NCI-H82 treated with DMSO at 0.1 percent for 48 hours (cell line): Measurements from ENCODE around the gene VAV2.

Experiments used
- DNase-seq: peaks from one replicate; lab custom pipeline; 2025; ENCODE audit not compliant: unreplicated experiment; lab: John Stamatoyannopoulos, UW

VAV2 gene

DNA sequence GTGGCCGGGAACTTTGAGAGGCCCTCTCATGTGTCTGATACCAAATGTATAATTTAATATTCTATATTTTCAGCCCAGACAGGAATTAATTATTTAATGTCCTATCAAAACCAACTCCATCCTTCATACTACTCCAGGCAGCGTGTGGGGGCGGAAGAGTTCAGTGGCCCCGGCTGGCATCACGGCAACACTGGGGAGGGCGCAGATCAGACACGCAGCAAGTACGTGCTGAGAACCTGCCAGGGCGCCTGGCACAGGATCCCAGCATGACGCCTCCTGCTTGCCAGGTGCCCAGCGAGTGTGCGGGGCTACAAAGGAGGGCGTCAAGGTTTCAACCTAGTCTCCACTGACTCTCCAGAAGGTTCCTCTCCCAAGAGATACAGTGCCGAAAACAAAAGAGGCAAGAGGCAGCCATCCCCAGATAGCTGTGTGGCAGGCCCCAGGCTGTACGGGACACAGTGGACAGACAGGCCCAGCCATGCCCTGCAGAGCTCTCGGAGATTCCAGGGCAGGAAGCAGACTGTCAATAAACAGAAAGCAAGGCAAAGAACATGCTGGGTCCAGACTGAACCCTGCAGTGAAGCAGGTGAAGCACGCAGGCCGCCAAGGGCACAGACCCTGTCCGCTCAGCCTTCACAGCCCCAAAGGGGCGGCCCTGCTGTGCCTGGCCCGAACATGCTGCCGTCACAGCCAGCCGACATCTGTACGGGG, 110.3 kb downstream of the VAV2 start:
- DNase-seq: no peak

DNA sequence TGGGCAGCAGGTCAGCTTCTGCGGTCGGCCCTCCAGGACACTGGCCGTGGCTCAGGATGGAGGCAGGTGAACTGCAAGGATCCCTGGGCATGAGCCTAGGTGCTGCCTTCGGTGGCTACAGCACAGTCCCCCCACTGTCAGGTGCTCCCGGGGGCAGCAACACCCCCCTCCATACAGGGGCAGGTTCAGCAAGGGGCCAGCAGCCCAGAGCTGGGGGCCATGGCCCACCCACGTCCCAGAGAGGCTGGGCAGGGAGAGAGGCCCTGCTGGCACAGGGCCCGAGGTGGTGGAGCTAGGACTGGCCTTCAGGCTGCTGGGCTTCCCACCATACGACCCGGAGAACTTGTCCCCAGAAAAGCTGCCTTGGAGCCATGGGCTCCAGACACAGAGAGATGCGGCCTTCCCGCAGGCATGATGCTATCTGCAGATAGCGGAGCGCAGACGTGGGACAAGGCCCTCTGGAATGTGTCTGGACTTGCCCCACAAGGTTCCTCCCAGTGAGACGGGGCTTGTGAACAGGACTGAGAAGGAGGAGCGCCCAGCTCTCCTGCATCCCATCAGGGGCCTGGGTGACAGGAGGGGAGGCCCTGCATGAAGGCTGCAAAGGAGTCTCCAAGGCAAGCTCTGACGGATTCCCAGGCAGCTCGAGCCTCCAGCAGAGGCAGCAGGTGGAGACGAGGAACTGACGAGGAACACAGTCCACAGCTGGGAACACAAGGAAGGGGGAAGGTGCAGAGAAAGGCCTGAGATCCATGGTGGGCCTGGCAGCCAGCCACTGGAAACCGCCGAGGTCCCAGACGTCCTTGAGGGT, 111.1 kb downstream of the VAV2 start:
- DNase-seq: no peak

DNA sequence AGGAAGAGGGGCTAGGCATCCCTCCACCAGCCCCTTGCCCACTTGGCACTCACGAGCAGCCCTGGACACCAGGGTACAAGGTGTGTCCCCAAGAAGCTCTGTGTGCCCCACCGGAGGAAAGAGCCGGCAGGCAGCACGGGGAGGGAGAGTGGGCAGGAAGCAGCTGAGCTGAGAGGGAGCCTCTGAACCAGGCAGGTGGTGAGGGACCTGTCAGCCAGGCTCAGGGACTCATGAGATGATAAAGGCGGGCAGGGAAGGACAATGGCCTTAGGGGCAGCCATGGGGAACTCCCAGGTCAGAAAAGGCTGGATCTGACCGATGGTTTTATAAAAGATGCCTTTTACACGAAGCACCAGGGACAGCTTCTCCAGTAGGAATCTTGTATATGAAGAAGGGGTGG, 112.0 kb downstream of the VAV2 start:
- no peak for DNase-seq

DNA sequence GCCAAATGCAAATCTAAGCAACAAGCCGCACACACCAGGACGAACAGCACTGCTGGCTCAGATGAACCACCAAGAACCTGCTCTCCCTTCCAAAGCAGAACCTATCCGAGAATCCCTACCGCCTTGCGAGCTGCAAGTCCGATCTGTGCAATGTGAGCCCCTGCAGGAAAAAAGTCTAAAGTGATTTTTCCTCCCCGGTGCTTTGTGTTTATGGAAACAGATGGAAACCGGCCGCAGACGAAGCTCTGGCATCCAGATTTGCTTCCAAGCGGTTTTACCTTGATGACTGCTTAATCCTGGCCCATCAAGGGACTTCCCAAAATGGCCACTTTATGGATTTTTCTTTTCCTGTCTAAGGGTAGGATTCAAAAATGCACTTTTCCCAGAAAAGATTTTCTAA, 112.5 kb downstream of the VAV2 start:
- no peak for DNase-seq

DNA sequence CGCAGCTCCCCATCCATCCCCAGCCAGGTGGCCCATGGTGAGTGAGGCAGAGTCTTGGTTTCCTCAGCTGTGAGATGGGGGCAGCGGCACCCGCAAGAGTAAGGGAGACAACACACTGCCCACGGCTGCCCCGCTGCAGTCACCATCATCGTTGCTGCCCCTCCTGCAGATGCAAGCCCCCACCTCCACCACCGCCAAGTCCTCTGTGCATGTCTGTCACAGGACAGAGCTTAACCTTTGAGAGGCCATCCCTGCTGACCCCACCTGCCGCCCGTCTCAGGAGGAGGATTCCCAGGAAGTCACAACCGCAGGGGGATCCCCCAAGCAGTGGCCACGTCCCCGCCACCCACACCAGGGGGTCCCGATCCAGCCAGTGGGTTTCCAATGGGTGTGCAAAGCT, 113.7 kb downstream of the VAV2 start:
- no peak for DNase-seq

DNA sequence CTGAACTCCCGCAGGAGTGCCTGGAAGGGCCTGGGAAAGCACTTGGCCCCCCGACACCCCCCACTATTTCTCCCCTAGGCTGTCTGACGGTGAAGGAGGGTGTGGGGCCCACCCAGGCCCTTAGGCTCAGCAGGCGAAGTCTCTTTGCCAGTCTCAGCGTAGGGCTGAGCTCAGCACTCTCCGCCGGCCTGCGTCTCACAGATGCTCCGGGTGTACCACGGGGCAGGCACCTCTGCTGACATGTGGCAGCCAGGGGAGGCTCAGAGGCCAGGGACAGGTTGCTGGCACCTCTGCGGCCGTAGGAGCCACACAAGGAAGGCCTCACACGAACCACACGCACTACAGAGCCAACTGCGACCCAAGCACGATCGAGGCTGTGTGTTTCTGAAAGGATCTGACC, 114.2 kb downstream of the VAV2 start:
- no peak for DNase-seq

DNA sequence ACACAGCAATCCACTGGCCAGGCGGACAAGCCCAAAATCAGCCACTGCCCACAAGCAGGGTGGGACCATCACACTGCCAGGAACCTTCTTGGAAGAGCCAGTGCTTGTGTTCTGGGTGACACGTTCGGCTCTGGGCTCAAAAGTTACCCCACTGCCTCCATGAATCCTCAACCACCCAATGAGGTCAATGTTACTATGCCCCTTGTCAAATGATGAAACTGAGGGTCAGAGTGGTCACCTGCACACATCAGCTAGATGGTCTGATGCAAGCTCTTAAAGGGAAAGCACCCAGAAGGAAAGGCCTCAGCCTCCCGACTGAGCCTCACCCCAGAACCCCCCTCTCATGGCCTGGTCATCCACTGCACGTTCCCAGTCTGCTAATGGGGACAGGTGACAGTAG, 114.8 kb downstream of the VAV2 start:
- no peak for DNase-seq

DNA sequence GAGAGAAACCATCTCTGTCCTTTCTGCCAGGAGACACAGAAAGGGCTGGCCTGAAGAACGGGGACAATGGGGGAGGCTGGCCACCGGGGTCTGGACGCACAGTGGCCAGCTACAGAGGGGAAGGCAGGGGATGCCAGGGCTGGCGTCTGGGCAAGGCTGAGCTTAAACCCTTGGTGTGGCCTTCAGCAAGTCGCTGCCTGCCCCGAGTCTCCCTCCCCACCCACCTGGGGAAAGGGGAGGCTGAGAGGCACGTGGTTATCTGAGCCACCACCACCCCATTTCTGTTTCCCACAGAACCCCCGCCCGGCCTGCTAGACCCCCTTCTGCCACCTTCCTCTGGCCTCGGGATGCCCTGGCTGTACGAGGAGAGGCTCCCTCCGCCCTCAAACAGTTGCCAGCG, 115.3 kb downstream of the VAV2 start:
- DNase-seq: no peak

DNA sequence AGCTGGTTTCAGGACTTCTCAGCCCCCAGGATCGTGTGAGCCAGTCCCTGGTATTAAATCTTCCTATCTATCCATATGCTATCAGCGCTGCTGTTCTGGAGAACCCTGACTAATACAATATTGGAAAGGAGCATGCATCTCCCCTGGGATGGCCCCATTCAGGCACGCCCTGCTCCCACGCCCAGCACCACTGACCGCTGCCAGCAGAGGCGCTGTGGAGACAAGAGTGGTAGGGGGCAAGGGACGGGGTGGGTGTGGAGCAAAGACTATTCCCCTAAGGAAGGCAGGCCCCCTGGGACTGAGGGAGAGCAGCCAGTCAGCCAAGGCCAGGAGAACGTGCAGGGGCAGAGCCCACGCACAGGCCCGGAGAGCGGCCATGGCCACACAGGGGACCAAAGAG, 116.0 kb downstream of the VAV2 start:
- DNase-seq: no peak

DNA sequence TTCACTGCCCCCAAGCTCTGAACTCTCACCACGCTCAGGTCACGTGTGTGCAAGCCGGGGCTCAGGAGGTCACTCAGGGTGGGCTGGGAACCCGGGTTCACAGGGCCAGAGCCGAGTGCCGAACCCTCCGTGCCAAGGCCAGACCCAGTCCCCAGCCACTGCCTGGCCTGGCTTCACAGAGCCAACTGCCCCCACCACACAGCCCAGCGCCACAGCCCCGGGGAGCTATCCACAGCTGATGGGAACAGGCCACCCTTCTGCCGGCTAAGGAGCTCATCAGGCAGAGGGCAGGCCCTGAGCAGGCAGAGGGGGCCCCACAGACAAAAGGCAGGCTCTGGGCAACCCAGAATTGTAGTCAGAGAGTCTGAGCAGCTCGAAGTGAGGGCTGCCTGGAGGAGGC, 117.0 kb downstream of the VAV2 start:
- DNase-seq: no peak

DNA sequence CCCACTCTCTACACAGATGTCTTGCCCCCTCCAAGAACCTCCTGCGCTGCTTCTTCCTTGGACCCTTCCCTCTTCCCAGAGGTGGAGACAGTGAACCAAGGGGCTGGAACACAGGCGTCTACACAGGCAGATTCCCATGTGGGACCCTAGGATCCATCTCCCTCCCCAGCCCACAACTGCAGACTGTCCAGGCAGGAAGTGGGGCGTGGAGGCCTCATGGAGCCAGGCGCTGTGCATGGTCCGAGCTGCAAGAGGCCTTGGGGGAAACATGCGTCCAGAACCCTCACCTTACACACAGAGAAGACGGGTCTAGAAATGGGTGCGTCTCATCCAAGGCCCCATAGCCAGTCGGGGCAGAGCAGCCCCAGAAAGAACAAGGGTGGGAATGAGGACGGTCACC, 117.5 kb downstream of the VAV2 start:
- DNase-seq: no peak

DNA sequence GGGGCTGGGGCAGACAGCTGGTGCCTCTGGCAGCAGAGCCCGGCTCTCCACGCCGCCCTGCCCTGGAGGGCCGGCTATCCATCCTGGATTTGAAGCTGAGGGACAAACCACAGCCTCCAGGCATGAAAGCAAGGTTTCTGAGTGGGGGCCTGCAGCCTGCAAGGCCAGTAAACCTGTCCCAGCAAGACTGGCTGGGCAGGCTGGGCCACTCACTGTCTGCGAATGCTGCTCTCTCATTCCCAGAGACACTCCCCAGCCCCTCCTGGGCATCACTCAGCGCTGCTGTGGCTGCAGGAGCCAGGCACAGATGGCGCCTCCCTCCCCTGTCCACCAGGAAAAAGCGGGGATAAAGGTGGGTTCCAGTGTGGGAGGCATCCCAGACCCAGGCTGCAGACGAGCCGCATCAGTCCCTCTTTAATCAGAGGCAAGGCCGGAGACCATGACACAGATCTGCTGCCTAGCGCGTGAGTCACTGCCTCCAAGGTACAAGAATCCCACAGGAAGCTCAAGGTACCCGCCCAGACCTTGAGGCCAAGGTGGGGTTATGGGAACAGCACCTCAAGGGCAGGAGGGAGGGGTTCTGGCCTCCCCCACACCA, 118.0 kb downstream of the VAV2 start:
- DNase-seq: no peak

DNA sequence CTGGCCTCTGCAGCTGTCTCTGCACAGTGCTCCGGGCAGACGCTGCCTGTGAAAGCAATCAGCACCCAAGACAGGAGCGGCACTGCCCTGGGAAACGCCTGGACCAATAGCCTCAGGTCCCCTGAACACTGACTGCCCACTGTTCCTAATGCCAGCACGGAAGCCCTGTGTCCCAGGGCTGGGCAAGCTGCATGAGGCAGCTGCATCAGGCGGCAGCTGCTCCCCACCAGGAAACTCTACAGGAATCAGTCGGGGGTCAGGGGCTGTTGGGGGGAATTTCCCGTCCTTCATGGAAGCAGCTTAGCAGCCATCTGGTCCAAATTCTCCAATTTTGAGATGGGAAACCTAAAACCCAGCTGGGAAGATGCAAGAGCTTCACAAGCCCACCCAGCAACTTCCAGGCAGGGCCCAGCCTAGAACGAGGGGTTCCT, 118.6 kb downstream of the VAV2 start:
- no peak for DNase-seq

DNA sequence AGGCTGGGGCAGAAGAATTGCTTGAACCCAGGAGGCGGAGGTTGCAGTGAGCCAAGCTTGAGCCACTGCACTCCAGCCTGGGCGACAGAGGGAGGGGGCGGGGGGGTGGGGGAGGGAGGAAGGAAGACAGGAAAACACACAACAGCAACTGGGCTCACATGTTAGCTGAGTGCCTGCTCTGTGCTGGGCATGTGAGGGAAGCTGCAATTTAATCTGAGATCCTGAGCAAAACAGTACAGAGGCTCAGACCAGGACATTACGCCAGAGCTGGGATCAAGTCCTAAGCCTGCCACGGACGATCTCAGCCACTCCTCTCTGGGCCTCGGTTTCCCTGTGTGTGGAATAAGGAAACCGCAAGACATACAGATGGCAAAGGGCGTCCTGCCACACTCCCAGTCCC, 119.1 kb downstream of the VAV2 start:
- no peak for DNase-seq

DNA sequence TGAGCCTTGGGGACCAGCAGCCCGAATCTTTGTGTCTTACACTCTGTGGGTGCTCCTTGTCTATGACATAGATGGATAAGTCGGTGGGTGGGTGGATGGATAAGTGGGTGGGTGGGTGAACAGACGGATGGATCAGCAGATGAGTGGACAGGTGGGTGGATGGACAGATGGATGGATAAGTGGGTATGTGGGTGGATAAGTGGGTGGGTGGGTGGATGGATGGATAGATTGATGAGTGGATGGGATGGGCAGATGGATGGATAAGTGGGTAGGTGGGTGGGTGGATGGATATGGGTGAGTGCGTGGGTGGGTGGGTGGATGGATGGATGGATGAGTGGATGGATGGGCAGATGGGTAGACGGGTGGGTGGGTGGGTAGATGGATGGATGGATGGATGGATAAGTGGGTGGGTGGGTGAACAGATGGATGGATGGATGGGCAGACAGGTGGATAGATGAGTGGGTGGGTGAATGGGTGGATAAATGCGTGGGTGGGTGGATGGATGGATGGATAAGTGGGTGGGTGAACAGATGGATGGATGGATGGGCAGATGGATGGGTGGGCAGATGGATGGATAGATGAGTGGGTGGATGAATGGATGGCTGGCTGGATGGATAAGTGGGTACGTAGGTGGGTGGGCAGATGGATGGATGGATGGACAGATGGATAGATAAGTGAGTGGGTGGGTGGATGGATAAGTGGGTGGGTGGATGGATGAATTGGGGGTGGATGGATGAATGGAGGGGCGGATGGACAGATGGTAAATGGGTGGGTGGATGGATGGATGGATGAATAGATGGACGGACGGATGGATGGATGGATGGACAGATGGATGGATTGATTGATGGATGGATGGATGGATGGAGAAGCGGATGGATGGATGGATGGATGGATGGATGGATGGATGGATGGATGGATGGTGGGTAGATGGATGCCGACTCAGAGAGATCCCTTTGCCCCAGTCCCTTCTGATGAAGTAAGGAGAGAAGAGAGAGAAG, 121.2 kb downstream of the VAV2 start:
- DNase-seq: no peak

DNA sequence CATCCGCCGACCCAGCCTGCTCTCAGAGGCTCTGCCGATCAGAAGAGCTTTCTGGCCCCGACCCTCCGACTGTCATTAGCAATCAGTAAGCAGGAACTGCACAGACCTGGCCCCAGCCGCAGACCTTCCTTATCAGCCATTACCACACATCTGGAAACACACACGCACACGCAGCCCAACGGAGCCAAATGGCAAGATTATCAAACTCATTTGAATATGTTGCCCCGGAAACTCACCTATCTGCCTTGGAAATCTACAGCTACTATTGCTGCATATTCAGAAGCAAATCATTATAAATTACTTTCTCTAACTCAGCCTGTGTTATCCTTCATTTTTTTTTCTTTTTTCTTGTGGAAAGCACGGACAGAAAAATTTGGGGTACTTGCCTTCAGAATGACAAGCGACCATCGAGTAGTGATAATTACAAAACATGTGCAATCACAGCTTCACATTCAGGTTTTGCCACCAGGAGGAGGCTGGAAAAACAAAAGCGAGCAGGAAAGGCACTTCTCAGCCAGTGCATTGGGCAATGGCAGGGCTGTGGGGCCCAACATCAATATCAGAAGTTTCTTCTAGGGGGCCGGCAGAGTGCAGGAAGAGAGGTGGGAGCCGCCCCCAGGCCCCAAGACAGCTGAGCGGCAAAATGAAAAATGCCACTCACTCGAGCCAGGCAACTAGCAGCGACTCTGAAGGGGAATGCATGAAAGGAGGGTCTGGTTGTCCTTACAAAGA, 122.3 kb downstream of the VAV2 start:
- no peak for DNase-seq

DNA sequence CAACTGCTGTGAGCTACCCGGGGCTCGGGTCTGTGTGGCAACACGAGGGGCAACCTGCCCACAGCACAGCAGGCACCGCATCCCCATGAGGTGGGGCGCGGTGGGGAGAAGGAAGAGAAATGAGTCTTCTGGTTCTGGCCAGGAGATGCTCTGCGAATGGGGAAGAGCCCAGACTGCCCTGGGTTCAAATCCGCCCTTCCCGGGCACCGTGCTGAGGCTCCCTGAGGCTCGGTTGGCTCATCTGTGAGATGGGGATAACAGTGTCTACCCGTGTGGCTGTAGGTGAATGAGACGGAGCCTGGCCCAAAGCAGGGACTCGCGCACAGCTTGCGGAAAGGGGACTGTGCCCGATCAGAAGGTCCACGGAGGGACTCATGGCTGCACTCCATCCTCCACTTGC, 123.9 kb downstream of the VAV2 start:
- no peak for DNase-seq

DNA sequence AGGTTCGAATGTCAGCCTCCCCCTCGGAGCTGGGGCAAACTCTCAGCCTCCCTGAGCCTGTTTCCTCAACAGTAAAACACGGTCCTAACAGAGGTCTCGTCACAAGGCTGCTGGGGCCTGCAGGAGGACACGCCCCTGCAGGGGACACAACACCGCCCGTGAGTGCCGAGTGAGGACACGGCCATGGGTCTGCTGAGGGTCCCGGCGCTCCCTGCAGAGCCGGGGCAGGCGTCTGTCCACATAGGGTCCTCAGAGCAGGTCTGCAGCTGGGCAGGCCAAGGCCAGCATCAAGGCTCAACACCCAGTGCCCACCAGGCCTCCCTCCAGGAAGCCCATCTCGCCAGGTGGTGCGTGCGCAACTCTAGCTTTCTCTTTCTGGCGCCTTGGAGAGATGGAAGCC, 125.2 kb downstream of the VAV2 start:
- no peak for DNase-seq

DNA sequence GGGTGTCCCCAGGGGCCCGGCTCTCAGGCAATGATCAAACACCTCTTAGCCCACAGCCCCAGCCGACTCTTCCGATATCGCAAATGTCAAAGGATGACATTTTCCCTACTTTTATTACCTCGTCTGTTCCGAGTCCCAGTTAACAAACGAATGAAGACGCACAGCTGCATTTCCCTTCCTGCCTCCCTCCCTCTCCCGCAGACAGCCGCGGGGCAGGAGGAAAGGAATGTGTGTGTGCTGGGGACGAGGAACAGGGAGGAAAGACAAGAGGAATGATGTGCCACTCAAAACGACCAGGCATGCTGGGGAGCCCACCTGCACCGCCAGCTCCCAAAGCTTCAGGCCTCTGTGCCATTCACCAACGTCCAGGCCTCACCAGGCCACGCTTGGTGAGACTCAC, 128.1 kb downstream of the VAV2 start:
- no peak for DNase-seq

DNA sequence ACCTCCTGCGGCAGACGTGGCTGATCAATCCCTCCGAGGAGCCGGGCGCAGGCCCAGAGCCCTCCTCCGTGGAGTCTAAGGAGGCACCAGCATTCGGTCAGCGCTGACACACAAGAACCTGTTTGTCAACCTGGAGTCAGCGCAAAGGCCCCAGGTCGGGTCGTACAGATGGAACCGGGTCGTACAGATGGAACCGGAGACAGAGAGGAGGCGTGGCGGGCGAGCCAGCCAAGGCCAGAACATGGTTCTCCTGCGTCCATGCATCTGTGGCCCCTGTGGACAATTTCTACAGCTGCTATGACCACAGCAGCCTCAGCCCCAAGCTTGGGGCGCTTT, 128.9 kb downstream of the VAV2 start:
- no peak for DNase-seq
